Natural killer cell (primary cell): ENCODE data around the gene SPRR5. TPM values are rescaled to one million over a fixed set of nuclear protein-coding genes. Genes with fewer than 3 reads are reported as not detected.

ENCODE experiments used
- ATAC-seq, 3 donors: fragments of 150-1000 bp in 2 of 3; fragments of 200-7000 bp in 1 of 3; cut with Tn5 transposase; 1 replicate in 1 of 3; 2 replicates in 2 of 3; pipeline ENCODE4 v1.10.0; 2021; ENCODE audit warnings: mild to moderate bottlenecking in 2 of 3, moderate library complexity in 2 of 3
- DNase-seq, 2 donors: peaks; one replicate each; pipeline versions ENCODE4 v3.0.0 to v3.0.0-alpha.2; 2013 to 2021; ENCODE audit warnings: mixed read lengths in 1 of 2
- H3K27ac ChIP-seq: one replicate; pipeline ENCODE4 v1.5.1; 2013; ENCODE audit warnings: mild to moderate bottlenecking, low read length
- H3K27me3 ChIP-seq: one replicate; pipeline ENCODE4 v1.6.1; 2013; ENCODE audit warnings: low read length; ENCODE audit not compliant: control insufficient read depth, insufficient read depth
- H3K36me3 ChIP-seq: one replicate; pipeline ENCODE4 v1.6.1; 2013; ENCODE audit warnings: low read length; ENCODE audit not compliant: control insufficient read depth, insufficient read depth
- H3K4me1 ChIP-seq: one replicate; pipeline ENCODE4 v1.6.1; 2013; ENCODE audit warnings: low read length; ENCODE audit not compliant: control insufficient read depth, insufficient read depth
- H3K4me3 ChIP-seq: one replicate; pipeline ENCODE4 v1.5.1; 2013; ENCODE audit warnings: low read length
- H3K9me3 ChIP-seq: one replicate; pipeline ENCODE4 v1.6.1; 2013; ENCODE audit warnings: low read length; ENCODE audit not compliant: control insufficient read depth, insufficient read depth
- H3K27ac Mint-ChIP-seq, 2 donors: one replicate each; pipeline ENCODE4 v1.8.0; 2022; ENCODE audit warnings: mild to moderate bottlenecking in 2 of 2, mixed read lengths in 2 of 2, moderate library complexity in 1 of 2
- H3K27me3 Mint-ChIP-seq, 2 donors: one replicate each; pipeline ENCODE4 v1.8.0; 2022; ENCODE audit warnings: low read depth in 2 of 2, mixed read lengths in 2 of 2
- H3K36me3 Mint-ChIP-seq: one replicate; pipeline ENCODE4 v1.8.0; 2022; ENCODE audit warnings: mixed read lengths
- H3K4me1 Mint-ChIP-seq, 2 donors: one replicate each; pipeline ENCODE4 v1.8.0; 2022; ENCODE audit warnings: mixed read lengths in 2 of 2
- H3K4me3 Mint-ChIP-seq: one replicate; pipeline ENCODE4 v1.8.0; 2022; ENCODE audit warnings: mild to moderate bottlenecking, moderate library complexity, mixed read lengths
- H3K9me3 Mint-ChIP-seq, 2 donors: one replicate each; pipeline ENCODE4 v1.8.0; 2022; ENCODE audit warnings: mixed read lengths in 2 of 2
- CTCF ChIP-seq: fragments of 200-600 bp; IDR thresholded peaks from one replicate; pipeline ENCODE4 v1.8.0; 2022; ENCODE audit warnings: antibody characterized with exemption
- WGBS: methylation state at CpG from one replicate; pipeline ENCODE4 v1.1.7; 2013; ENCODE audit warnings: missing lambda C conversion rate; ENCODE audit not compliant: insufficient coverage; 5-methylcytosine and 5-hydroxymethylcytosine counted together
- intact Hi-C: fragments of 100-400 bp; cut with micrococcal nuclease; formaldehyde crosslinking; loops from one replicate; pipeline ENCODE4 v1.14.2; 2022
- total RNA-seq, 4 donors: library from RNA; stranded (reverse); fragments of 120-200 nt in 1 of 4; gene quantifications; one replicate each; pipeline versions ENCODE4 v1.2.3 to v1.2.4, GENCODE V29; 2013 to 2022

Gene SPRR5
- total RNA-seq, 3 donors from 2014 or later (not counting 1 experiment from before 2014, with no cell fraction given), result not detected

DNA sequence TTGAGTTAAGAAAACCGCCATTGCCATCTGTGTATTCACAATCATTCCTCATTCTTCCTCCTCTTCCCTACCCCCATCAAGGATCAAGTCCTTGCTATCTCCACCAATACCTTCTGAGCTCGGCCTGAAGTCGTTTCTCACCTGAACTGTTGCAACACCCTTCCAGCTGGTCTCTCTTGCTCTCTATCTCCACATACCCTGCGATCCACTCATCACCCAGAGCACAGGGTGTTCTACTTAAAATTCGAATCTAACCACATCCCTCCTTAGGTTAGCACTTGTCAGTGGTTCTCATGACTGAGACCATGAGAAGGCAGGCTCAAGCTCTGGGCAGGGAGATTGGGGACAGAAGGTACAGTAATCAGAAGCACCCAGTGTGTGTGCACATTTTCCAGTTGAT is 34.1 kb upstream of the SPRR5 start:
- Histone ChIP-seq H3K4me1 (peaks cover 12% of the 10 kb centered on the region), H3K9me3 (peaks cover 3% of the 10 kb centered on the region), H3K27me3 (peaks cover 2% of the 10 kb centered on the region), H3K36me3 (no peaks in the 10 kb centered on the region), H3K4me3 (no peak overlapping the region), H3K27ac (no peak overlapping the region)
- no peak for TF ChIP-seq CTCF
- peak overlapping the region in 1 of 2 donors; percentile 63 for H3K27ac Mint-ChIP-seq
- no peaks in the 10 kb centered on the region for H3K36me3 Mint-ChIP-seq
- DNase-seq (no peak), ATAC-seq (peak; percentile 61 to 81 (median 64))
- peaks cover 23 to 32% of the 10 kb centered on the region in 2 donors for H3K27me3 Mint-ChIP-seq
- H3K4me3 Mint-ChIP-seq, result peak overlapping the region; percentile 65
- H3K9me3 Mint-ChIP-seq, result peaks cover 0 to 3% of the 10 kb centered on the region in 2 donors
- intact Hi-C loops, result no loop called here
- WGBS, result 49% methylated on average over 5 of the region's 5 CpGs
- H3K4me1 Mint-ChIP-seq, result peaks cover 0 to 18% of the 10 kb centered on the region in 2 donors

DNA sequence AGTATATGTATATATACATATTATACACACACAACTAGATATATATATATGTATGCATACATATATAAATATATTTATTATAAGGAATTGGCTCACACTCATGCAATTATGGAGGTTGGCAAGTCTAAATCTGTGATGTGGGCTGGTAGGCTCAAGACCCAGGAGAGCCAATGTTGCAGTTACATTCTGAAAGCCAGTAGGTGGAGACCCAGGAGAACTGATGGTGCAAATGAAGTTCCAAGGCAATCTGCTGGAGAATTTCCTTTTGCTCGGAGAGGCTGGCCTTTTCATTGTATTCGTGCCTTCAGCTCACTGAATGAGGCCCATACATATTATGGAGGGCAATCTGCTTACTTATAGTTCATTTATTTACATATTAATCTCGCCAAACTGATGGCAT is 29.2 kb upstream of the SPRR5 start:
- Mint-ChIP-seq H3K27ac (no peak overlapping the region), H3K9me3 (no peaks in the 10 kb centered on the region), H3K4me3 (no peak overlapping the region), H3K4me1 (peaks cover 0 to 4% of the 10 kb centered on the region in 2 donors), H3K27me3 (peaks cover 10 to 37% of the 10 kb centered on the region in 2 donors), H3K36me3 (no peaks in the 10 kb centered on the region)
- no peak for DNase-seq
- H3K36me3 ChIP-seq, result no peaks in the 10 kb centered on the region
- no peaks in the 10 kb centered on the region for H3K9me3 ChIP-seq
- peaks cover 2% of the 10 kb centered on the region for H3K27me3 ChIP-seq
- WGBS, result 21% methylated on average over 2 of the region's 3 CpGs
- H3K27ac ChIP-seq, result no peak overlapping the region
- H3K4me3 ChIP-seq, result no peak overlapping the region
- H3K4me1 ChIP-seq, result no peaks in the 10 kb centered on the region
- ATAC-seq, result no peak
- no peak for TF ChIP-seq CTCF
- intact Hi-C loops, result no loop called here

DNA sequence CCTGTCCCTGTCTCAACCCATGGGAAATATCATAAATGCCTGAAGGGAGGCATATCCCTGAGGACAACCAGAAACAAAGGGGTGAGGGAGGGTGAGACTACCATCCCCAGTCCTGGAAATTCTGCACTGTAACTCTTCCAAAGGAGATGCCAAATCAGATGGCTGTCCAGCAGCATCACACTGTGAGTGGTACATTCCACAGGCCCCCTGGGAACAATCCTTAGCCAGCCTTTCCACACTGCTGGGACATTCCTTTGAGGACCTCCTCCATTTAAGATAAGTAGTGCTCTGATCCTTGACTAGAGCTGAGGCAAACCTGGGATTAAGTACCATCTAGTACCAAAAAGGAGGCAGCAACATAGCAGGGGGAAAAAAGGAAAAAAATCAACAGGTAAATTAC is 27.9 kb upstream of the SPRR5 start:
- Histone ChIP-seq H3K4me1 (no peaks in the 10 kb centered on the region), H3K9me3 (no peaks in the 10 kb centered on the region), H3K4me3 (no peak overlapping the region), H3K27me3 (peaks cover 2% of the 10 kb centered on the region), H3K36me3 (no peaks in the 10 kb centered on the region), H3K27ac (no peak overlapping the region)
- TF ChIP-seq CTCF, result no peak
- H3K27me3 Mint-ChIP-seq, result peaks cover 8 to 37% of the 10 kb centered on the region in 2 donors
- H3K4me1 Mint-ChIP-seq, result no peaks in the 10 kb centered on the region
- H3K27ac Mint-ChIP-seq, result no peak overlapping the region
- no peaks in the 10 kb centered on the region for H3K9me3 Mint-ChIP-seq
- no peaks in the 10 kb centered on the region for H3K36me3 Mint-ChIP-seq
- H3K4me3 Mint-ChIP-seq, result no peak overlapping the region
- intact Hi-C loops, result no loop called here
- ATAC-seq, result no peak
- no peak for DNase-seq

- H3K9me3 ChIP-seq, result no peaks in the 10 kb centered on the region
- 87% methylated on average over 2 of the region's 2 CpGs for WGBS
- no peaks in the 10 kb centered on the region for H3K36me3 Mint-ChIP-seq
- no peak for DNase-seq
- no peak overlapping the region for H3K27ac Mint-ChIP-seq
- H3K27ac ChIP-seq, result no peak overlapping the region
- H3K4me1 ChIP-seq, result no peaks in the 10 kb centered on the region
- TF ChIP-seq CTCF, result no peak
- H3K27me3 Mint-ChIP-seq, result peaks cover 6 to 26% of the 10 kb centered on the region in 2 donors
- H3K4me3 Mint-ChIP-seq, result no peak overlapping the region
- intact Hi-C loops, result no loop called here
- no peaks in the 10 kb centered on the region for H3K27me3 ChIP-seq
- no peaks in the 10 kb centered on the region for H3K9me3 Mint-ChIP-seq
- no peak for ATAC-seq
- no peaks in the 10 kb centered on the region for H3K36me3 ChIP-seq
- no peak overlapping the region for H3K4me3 ChIP-seq
- H3K4me1 Mint-ChIP-seq, result no peaks in the 10 kb centered on the region
These were observed 22.8 kb upstream of the SPRR5 start for GRCh38 chr1:152924191-152924590.
